GM23338 (cell line): ENCODE data around the gene SLC30A10. TPM values are rescaled to one million over a fixed set of nuclear protein-coding genes. Genes with fewer than 3 reads are reported as not detected.
A peak's percentile ranks its signal among the peaks of the same experiment; 100 is the strongest.

Source experiments
- ATAC-seq: fragments of 200-7000 bp; cut with Tn5 transposase; 3 replicates; pipeline ENCODE4 v1.9.1; 2020
- DNase-seq: peaks from one replicate; pipeline ENCODE4 v3.0.0-alpha.2; 2015; ENCODE audit warnings: low spot score
- H2AFZ ChIP-seq: fragments of 200-600 bp; sonication (generic); 2 replicates; pipeline ENCODE4 v1.8.0; 2016; ENCODE audit warnings: antibody characterized with exemption, mild to moderate bottlenecking, moderate library complexity
- H3F3A ChIP-seq: fragments of 200-600 bp; sonication (generic); replicated peaks from 2 replicates; pipeline ENCODE4 v1.8.0; 2017; ENCODE audit warnings: antibody characterized with exemption, mixed run types, low read depth
- H3K27ac ChIP-seq: fragments of 200-600 bp; sonication (generic); 2 replicates; pipeline ENCODE4 v1.6.1; 2016; ENCODE audit warnings: low read depth
- H3K27me3 ChIP-seq: fragments of 200-600 bp; sonication (generic); 2 replicates; pipeline ENCODE4 v1.8.0; 2016; ENCODE audit warnings: mild to moderate bottlenecking, mixed run types, moderate library complexity; ENCODE audit not compliant: insufficient read depth
- H3K36me3 ChIP-seq: fragments of 200-600 bp; sonication (generic); 2 replicates; pipeline ENCODE4 v1.8.0; 2016; ENCODE audit warnings: mild to moderate bottlenecking; ENCODE audit not compliant: insufficient read depth
- H3K4me1 ChIP-seq: fragments of 200-600 bp; sonication (generic); 2 replicates; pipeline ENCODE4 v1.8.0; 2016; ENCODE audit warnings: mild to moderate bottlenecking, moderate library complexity; ENCODE audit not compliant: insufficient read depth
- H3K4me2 ChIP-seq: fragments of 200-600 bp; sonication (generic); 2 replicates; pipeline ENCODE4 v1.7.1; 2017; ENCODE audit warnings: mixed run types
- H3K4me3 ChIP-seq: fragments of 200-600 bp; sonication (generic); 2 replicates; pipeline ENCODE4 v1.6.1; 2016; ENCODE audit warnings: mixed run types
- H3K79me2 ChIP-seq: fragments of 200-600 bp; sonication (generic); replicated peaks from 2 replicates; pipeline ENCODE4 v1.8.0; 2017; ENCODE audit warnings: mild to moderate bottlenecking; ENCODE audit not compliant: insufficient read depth
- H3K9me2 ChIP-seq: fragments of 200-600 bp; sonication (generic); 2 replicates; pipeline ENCODE4 v1.8.0; 2017; ENCODE audit not compliant: insufficient read depth
- H4K20me1 ChIP-seq: fragments of 200-600 bp; sonication (generic); replicated peaks from 2 replicates; pipeline ENCODE4 v1.8.0; 2017; ENCODE audit warnings: mild to moderate bottlenecking; ENCODE audit not compliant: insufficient read depth
- H3K27ac Mint-ChIP-seq: 2 replicates; pipeline ENCODE4 v1.8.0; 2020; ENCODE audit warnings: inconsistent platforms, mild to moderate bottlenecking, moderate library complexity, mixed read lengths
- H3K27me3 Mint-ChIP-seq: 3 replicates; pipeline ENCODE4 v1.8.0; 2022; ENCODE audit warnings: low read depth, mild to moderate bottlenecking, moderate library complexity, mixed read lengths, inconsistent platforms; ENCODE audit not compliant: insufficient read depth, poor library complexity
- H3K36me3 Mint-ChIP-seq: 3 replicates; pipeline ENCODE4 v1.8.0; 2021; ENCODE audit warnings: low read depth, mild to moderate bottlenecking, inconsistent platforms, moderate library complexity, mixed read lengths
- H3K4me1 Mint-ChIP-seq: 3 replicates; pipeline ENCODE4 v1.8.0; 2020; ENCODE audit warnings: mild to moderate bottlenecking, inconsistent platforms, mixed read lengths
- H3K4me3 Mint-ChIP-seq: 3 replicates; pipeline ENCODE4 v1.8.0; 2021; ENCODE audit warnings: moderate library complexity, mild to moderate bottlenecking, inconsistent platforms, mixed read lengths
- H3K9me3 Mint-ChIP-seq: 3 replicates; pipeline ENCODE4 v1.8.0; 2020; ENCODE audit warnings: moderate library complexity, mild to moderate bottlenecking, inconsistent platforms, mixed read lengths
- CTCF ChIP-seq, 2 experiments: fragments of 200-600 bp in 1 of 2; sonication (generic) in 1 of 2; conservative IDR thresholded peaks; 2 replicates each; pipeline versions ENCODE4 v1.5.1 to v1.6.1; 2016 to 2017; ENCODE audit warnings: antibody characterized with exemption in 2 of 2, low read depth in 2 of 2, mild to moderate bottlenecking in 2 of 2, moderate library complexity in 1 of 2
- ETS1 ChIP-seq: IDR thresholded peaks from 2 replicates; pipeline ENCODE4 v1.6.1; 2016; ENCODE audit warnings: antibody characterized with exemption
- EZH2 ChIP-seq: fragments of 200-600 bp; sonication (generic); IDR thresholded peaks from one replicate; pipeline ENCODE4 v1.8.0; 2017; ENCODE audit warnings: antibody characterized with exemption, mild to moderate bottlenecking, low read depth; ENCODE audit not compliant: unreplicated experiment
- EZH2phosphoT487 ChIP-seq: fragments of 200-600 bp; sonication (generic); IDR thresholded peaks from one replicate; pipeline ENCODE4 v1.8.1; 2018; ENCODE audit warnings: antibody characterized with exemption; ENCODE audit not compliant: unreplicated experiment
- NANOG ChIP-seq: IDR thresholded peaks from 2 replicates; pipeline ENCODE4 v1.6.1; 2016; ENCODE audit warnings: antibody characterized with exemption, borderline replicate concordance
- POLR2AphosphoS5 ChIP-seq: IDR thresholded peaks from 2 replicates; pipeline ENCODE4 v1.6.1; 2016; ENCODE audit warnings: antibody characterized with exemption, low read depth
- REST ChIP-seq: IDR thresholded peaks from one replicate; pipeline ENCODE4 v1.6.1; 2018; ENCODE audit warnings: antibody characterized with exemption; ENCODE audit not compliant: unreplicated experiment
- STAT1 ChIP-seq: IDR thresholded peaks from one replicate; pipeline ENCODE4 v1.6.1; 2016; ENCODE audit warnings: antibody characterized with exemption; ENCODE audit not compliant: unreplicated experiment
- ZNF331 ChIP-seq: fragments of 250-450 bp; sonication (Bioruptor Pico); IDR thresholded peaks from 2 replicates; pipeline ENCODE4 v1.5.0; 2020; ENCODE audit warnings: low read depth, mild to moderate bottlenecking, moderate library complexity
- ZNF462 ChIP-seq: fragments of 250-450 bp; sonication (Bioruptor Pico); IDR thresholded peaks from 2 replicates; pipeline ENCODE4 v1.5.0; 2020; ENCODE audit warnings: mild to moderate bottlenecking, moderate library complexity
- polyA plus RNA-seq: library from polyadenylated mRNA; unstranded; fragments of >200 nt; fragmentation: Nextera tagmentation; extraction: Ambion mirVana; gene quantifications from 2 replicates; pipeline ENCODE4 v1.2.1, GENCODE V29; 2016
- total RNA-seq: library from RNA; depleted of rRNA; stranded (reverse); fragments of >200 nt; shearing (Covaris generic); gene quantifications from 2 replicates; pipeline ENCODE4 v1.2.3, GENCODE V29; 2014

Gene SLC30A10
- total and polyA plus RNA-seq, 2 experiments from 2014 or later, result 0.47 to 1.1 TPM

DNA sequence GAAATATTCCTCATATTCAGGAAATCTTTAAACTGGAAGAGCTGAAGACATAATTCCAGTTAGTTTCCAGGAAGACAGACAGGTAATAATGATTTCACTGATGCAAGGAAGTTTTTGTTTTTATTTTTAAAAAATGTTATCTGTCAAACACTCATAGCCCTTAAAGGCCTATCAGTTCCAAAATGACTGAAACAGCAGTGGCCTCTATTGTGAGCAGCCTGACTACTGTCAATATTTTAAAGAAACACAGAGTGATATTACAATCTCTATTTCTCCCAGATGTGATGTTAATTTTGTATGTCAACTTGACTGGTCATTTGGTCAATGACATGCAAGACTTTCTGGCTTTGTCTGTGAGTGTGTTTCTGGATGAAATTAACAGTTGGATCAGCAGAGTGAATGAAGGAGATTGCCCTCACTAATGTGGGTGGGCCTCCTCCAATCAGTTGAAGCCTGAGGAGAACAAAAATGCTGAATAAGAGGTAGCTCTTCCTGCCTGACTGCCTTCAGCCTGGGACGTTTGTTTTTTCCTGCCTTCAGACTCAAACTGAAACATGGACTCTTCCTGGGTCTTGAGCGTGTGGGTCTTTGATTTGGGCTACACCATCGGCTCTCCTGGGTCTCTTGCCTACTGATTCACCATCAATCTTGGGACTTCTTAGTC lies 31.3 kb upstream of the SLC30A10 start:
- Histone ChIP-seq H3K27me3 (no peaks in the 10 kb centered on the region), H3K27ac (no peak overlapping the region), H3K4me1 (no peaks in the 10 kb centered on the region), H3K36me3 (no peaks in the 10 kb centered on the region), H3K4me2 (no peak overlapping the region), H3K4me3 (no peak overlapping the region), H3K9me2 (peaks cover 7% of the 10 kb centered on the region), H2AFZ (no peak overlapping the region), H3K79me2 (no peaks in the 10 kb centered on the region), H4K20me1 (no peaks in the 10 kb centered on the region), H3F3A (no peaks in the 10 kb centered on the region)
- H3K36me3 Mint-ChIP-seq, result no peaks in the 10 kb centered on the region
- ATAC-seq (no peak), DNase-seq (peak; percentile 32)
- H3K4me3 Mint-ChIP-seq, result no peak overlapping the region
- no peaks in the 10 kb centered on the region for H3K9me3 Mint-ChIP-seq
- no peaks in the 10 kb centered on the region for H3K4me1 Mint-ChIP-seq
- no peak for TF ChIP-seq ETS1
- TF ChIP-seq ZNF331 (CRISPR knock-in tag), result no peak
- no peak for TF ChIP-seq EZH2phosphoT487
- no peak for TF ChIP-seq REST
- TF ChIP-seq ZNF462, result no peak
- TF ChIP-seq STAT1, result no peak
- no peak for TF ChIP-seq NANOG
- TF ChIP-seq CTCF (conservative IDR thresholded peaks at IDR 0.05; ENCODE audit: low read depth in 2 of 2), result no peak
- no peak for TF ChIP-seq POLR2AphosphoS5
- no peak for TF ChIP-seq EZH2
- H3K27ac Mint-ChIP-seq, result no peak overlapping the region
- peaks cover 1% of the 10 kb centered on the region for H3K27me3 Mint-ChIP-seq
